PC-9 (cell line): ENCODE results near the gene GRID2.

Source experiments
- CTCF ChIP-seq: fragments of 200-600 bp; sonication (generic); conservative IDR thresholded peaks from 2 replicates; pipeline ENCODE4 v1.6.1; 2017; ENCODE audit warnings: mixed run types, antibody characterized with exemption, mild to moderate bottlenecking, moderate library complexity
- EZH2 ChIP-seq: fragments of 200-600 bp; sonication (generic); IDR thresholded peaks from 2 replicates; pipeline ENCODE4 v1.8.0; 2017; ENCODE audit warnings: antibody characterized with exemption, low read depth

- TF ChIP-seq CTCF (no peak), EZH2 (no peak)
Observed at GRCh38 chr4:93394545-93395081, 1090.8 kb downstream of the GRID2 start.
